Erythroblast (primary cell): Measurements from ENCODE around the gene NKAIN4.

Source experiments
- GATA1 ChIP-seq: IDR thresholded peaks from 2 replicates; pipeline ENCODE4 v1.6.1; 2011; ENCODE audit warnings: low read depth, mild to moderate bottlenecking, control low read depth, low read length, moderate library complexity
- POLR2A ChIP-seq: IDR thresholded peaks from 2 replicates; pipeline ENCODE4 v1.6.1; 2011; ENCODE audit warnings: mild to moderate bottlenecking, low read length

GRCh38 chr20:63222541-63222940 lies 31.7 kb downstream of the NKAIN4 start:
- no peak for TF ChIP-seq POLR2A
- TF ChIP-seq GATA1, result no peak
